Uterus (tissue), 4 donors: ENCODE measurements around the gene ADORA2A. TPM values are rescaled to one million over a fixed set of nuclear protein-coding genes. Genes with fewer than 3 reads are reported as not detected.

Source experiments
- DNase-seq, 2 donors: peaks; one replicate each; pipeline ENCODE4 v3.0.0-alpha.2; 2019 to 2020
- H3K27ac ChIP-seq, 2 donors: fragments of 200-600 bp; sonication (generic); 1 replicate in 1 of 2; 2 replicates in 1 of 2; pipeline ENCODE4 v1.5.1; 2016 to 2018
- H3K27me3 ChIP-seq, 2 donors: fragments of 200-600 bp; sonication (generic); one replicate each; pipeline ENCODE4 v1.5.1; 2018 to 2019; ENCODE audit warnings: control low read depth in 1 of 2
- H3K36me3 ChIP-seq, 2 donors: fragments of 200-600 bp; sonication (generic); one replicate each; pipeline ENCODE4 v1.5.1; 2019; ENCODE audit warnings: control low read depth in 1 of 2
- H3K4me1 ChIP-seq, 2 donors: fragments of 200-600 bp; sonication (generic); one replicate each; pipeline ENCODE4 v1.5.1; 2018 to 2019; ENCODE audit warnings: control low read depth in 1 of 2
- H3K4me3 ChIP-seq, 2 donors: fragments of 200-600 bp; sonication (generic); 1 replicate in 1 of 2; 2 replicates in 1 of 2; pipeline ENCODE4 v1.5.1; 2018 to 2019; ENCODE audit warnings: mild to moderate bottlenecking in 1 of 2
- H3K9me3 ChIP-seq, 2 donors: fragments of 200-600 bp; sonication (generic); one replicate each; pipeline ENCODE4 v1.5.1; 2019; ENCODE audit warnings: control low read depth in 1 of 2
- POLR2A ChIP-seq, 2 donors: fragments of 450-650 bp; IDR thresholded peaks; one replicate each; pipeline ENCODE4 v1.6.1; 2016; ENCODE audit warnings: antibody characterized with exemption in 2 of 2, mild to moderate bottlenecking in 1 of 2, moderate library complexity in 1 of 2
- intact Hi-C: fragments of 100-400 bp; cut with DNase I; formaldehyde crosslinking; loops from one replicate; pipeline ENCODE4 v1.15.1; 2023; ENCODE audit warnings: low total_unique reads
- total RNA-seq, 4 donors: library from RNA; depleted of rRNA in 3 of 4; stranded (reverse); fragments of >200 nt in 3 of 4; gene quantifications; one replicate each; pipeline versions ENCODE4 v1.1.0 to v1.2.4, GENCODE V29; 2014 to 2023
- TF ChIP-seq, protein P1 (sequence below), 4 experiments: fragments of 200-600 bp in 2 of 4; fragments of 450-650 bp in 2 of 4; sonication (generic) in 2 of 4; IDR thresholded peaks; one replicate each; pipeline ENCODE4 v1.5.1; 2016 to 2019; ENCODE audit warnings: antibody characterized with exemption in 4 of 4, mild to moderate bottlenecking in 2 of 4, moderate library complexity in 1 of 4
- donor health status: DM: yes; HTN: yes; CAD: no.

ADORA2A gene
- total RNA-seq, 4 donors from 2014 or later: 3.3 to 9.9 (median 8.9) TPM; not detected in 1

DNA sequence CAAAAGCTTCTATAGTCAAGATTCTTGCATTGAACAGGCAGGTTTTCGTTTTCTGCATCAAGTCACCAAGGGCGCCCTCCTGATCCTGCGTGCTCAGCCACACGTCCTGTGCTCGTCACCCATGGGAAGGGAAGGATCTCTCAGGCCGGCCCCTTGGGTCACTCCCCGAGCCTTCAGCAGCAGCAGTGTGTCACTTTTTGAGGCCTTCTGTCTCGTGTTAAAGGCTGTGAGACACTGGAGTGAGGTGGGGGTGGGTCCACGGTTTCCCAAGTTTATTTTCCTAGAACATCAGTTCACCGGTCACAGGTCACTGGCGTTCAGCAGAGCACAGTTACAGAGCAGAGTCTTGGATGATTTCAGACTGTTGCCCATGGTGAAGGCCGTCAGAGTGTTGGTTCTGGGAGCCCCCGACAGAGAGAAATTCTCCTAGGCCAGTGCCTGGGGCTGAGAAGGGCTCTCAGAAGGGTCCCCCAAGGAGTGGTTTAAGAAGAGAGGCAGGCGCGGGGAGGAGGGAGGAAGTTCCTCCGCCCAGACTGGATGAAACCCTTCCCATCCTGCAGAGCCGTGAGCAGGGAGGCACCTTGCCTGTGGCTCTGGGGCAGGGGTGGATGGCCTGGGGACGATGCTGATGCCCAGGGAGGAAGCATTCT, 13.5 kb upstream of the ADORA2A start:
- DNase-seq: no peak
- TF ChIP-seq, protein P1, sequence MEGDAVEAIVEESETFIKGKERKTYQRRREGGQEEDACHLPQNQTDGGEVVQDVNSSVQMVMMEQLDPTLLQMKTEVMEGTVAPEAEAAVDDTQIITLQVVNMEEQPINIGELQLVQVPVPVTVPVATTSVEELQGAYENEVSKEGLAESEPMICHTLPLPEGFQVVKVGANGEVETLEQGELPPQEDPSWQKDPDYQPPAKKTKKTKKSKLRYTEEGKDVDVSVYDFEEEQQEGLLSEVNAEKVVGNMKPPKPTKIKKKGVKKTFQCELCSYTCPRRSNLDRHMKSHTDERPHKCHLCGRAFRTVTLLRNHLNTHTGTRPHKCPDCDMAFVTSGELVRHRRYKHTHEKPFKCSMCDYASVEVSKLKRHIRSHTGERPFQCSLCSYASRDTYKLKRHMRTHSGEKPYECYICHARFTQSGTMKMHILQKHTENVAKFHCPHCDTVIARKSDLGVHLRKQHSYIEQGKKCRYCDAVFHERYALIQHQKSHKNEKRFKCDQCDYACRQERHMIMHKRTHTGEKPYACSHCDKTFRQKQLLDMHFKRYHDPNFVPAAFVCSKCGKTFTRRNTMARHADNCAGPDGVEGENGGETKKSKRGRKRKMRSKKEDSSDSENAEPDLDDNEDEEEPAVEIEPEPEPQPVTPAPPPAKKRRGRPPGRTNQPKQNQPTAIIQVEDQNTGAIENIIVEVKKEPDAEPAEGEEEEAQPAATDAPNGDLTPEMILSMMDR (IDR thresholded peaks at IDR 0.05): no peak
- no peak for TF ChIP-seq POLR2A (IDR thresholded peaks at IDR 0.05)
- no peaks in the 10 kb centered on the region for H3K36me3 ChIP-seq
- no peaks in the 10 kb centered on the region for H3K4me1 ChIP-seq
- intact Hi-C loops: no loop called here
- H3K27ac ChIP-seq: no peak overlapping the region
- no peaks in the 10 kb centered on the region for H3K9me3 ChIP-seq
- H3K27me3 ChIP-seq: no peaks in the 10 kb centered on the region
- H3K4me3 ChIP-seq: no peak overlapping the region

DNA sequence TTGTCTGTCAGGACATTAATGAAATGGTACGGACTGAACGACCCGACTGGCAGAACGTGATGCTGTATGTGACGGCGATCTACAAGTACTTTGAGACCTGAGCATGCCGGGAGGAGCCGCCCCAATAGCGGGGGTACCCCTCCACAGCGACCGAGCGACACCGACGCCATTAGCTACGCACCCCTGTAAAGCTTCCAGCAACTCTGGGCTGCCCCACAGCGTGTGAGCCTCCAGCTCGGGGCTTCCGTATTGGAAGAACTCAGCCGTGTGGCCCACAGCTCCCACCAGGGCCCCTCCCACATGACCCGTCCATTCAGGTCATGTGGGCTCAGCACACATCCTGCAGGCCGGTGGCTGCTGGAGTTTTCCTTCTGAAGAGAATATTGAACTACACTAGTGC, 12.9 kb upstream of the ADORA2A start:
- no peak for DNase-seq
- intact Hi-C loops: no loop called here
- H3K36me3 ChIP-seq: no peaks in the 10 kb centered on the region
- H3K27me3 ChIP-seq: no peaks in the 10 kb centered on the region
- H3K9me3 ChIP-seq: no peaks in the 10 kb centered on the region
- H3K4me3 ChIP-seq: no peak overlapping the region
- no peak overlapping the region for H3K27ac ChIP-seq
- no peak for TF ChIP-seq POLR2A (IDR thresholded peaks at IDR 0.05)
- TF ChIP-seq, protein P1 (IDR thresholded peaks at IDR 0.05): no peak
- H3K4me1 ChIP-seq: no peaks in the 10 kb centered on the region

DNA sequence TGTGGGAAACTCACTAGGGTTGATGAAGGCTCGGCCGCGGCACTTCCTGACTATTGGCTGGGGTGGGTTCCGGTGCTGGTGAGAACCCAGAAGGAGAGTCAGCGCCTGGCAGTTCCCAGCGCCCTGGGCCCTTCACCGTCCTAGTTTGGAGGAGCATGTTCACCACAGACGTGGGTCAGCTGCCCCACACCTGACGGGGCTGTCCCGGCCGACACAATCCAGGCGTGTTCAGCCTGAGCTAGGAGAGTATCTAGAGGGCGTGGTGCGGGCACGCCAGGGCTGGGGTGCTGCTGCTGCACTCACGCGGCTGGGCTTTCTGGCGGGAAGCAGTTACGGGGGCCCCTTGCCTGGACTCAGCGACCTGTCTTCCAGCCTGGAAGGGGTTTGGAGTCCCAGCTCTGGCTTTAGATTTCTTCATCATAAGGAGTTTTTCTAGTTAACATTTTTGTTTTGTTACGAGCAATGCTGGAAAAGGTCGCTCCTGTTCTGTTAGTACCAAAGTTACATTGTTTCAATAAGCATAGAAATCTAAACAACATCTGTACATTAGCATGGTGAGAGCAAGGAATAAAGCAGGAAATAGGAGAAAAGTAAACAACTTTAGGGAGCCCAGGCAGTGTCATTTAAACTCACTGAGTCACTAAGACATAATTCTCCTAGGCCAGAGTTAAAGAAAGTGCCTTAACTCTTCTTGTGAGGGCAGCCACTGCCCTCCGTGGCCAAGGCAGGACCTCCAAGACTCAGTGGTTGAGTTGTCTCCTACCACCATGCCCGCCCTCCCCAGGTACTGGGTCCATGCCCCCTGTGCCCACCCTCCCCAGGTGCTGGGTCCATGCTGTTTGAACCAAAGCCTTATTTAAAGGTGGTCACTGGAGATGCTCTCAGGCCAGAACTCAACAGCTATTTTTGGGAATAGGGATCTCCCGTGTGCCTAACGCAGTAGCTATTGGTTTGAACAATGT, 12.1 kb upstream of the ADORA2A start:
- Histone ChIP-seq H3K4me3 (no peak overlapping the region), H3K4me1 (no peaks in the 10 kb centered on the region), H3K27ac (no peak overlapping the region), H3K36me3 (no peaks in the 10 kb centered on the region), H3K27me3 (no peaks in the 10 kb centered on the region), H3K9me3 (no peaks in the 10 kb centered on the region)
- intact Hi-C loops: no loop called here
- DNase-seq: no peak
- TF ChIP-seq, protein P1 (IDR thresholded peaks at IDR 0.05): no peak
- no peak for TF ChIP-seq POLR2A (IDR thresholded peaks at IDR 0.05)

DNA sequence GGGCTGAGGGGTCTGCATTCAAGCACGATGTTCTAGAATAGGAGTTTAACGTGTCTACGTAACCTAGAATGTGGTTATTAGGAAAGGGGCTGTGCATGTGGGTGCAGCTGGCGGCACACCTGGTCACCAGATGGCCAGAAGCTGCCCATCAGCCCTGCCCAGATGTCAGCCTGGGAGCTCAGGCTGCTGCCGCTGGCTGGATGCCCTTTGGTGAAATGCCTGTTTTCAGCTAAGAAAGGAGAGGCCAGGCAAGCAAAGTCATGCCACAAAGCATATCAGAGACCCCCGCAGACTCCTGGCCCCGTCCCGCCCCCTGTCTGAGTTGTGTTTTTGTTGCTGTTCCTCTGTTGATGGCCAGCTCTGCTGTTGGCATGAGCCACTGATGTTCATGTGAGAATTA, 11.3 kb upstream of the ADORA2A start:
- H3K4me3 ChIP-seq: no peak overlapping the region
- no peak overlapping the region for H3K27ac ChIP-seq
- H3K27me3 ChIP-seq: no peaks in the 10 kb centered on the region
- TF ChIP-seq POLR2A (IDR thresholded peaks at IDR 0.05): no peak
- TF ChIP-seq, protein P1 (IDR thresholded peaks at IDR 0.05): no peak
- no peak for DNase-seq
- H3K36me3 ChIP-seq: no peaks in the 10 kb centered on the region
- intact Hi-C loops: no loop called here
- no peaks in the 10 kb centered on the region for H3K4me1 ChIP-seq
- no peaks in the 10 kb centered on the region for H3K9me3 ChIP-seq

DNA sequence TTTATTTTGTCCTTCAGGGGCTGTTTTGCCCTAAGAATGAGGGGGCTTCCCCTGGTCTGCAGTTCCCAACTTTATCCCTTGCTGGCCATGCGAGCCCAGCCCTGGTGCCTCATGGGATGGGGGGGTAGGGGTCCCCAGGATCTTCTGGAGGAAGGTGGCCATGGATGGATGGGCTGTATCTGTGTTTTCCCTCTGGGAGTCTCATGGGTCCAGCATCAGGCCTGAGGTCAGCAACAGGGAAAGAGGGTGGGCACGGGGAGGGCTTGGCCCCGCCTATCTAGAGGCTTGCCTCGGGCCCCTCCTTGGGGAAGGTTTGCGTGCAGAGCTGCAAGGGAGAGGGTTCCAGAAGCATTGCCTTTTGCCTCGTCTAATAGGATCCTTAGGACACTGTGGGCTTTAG, 10.8 kb upstream of the ADORA2A start:
- H3K27me3 ChIP-seq: no peaks in the 10 kb centered on the region
- no peaks in the 10 kb centered on the region for H3K9me3 ChIP-seq
- H3K36me3 ChIP-seq: no peaks in the 10 kb centered on the region
- no peak for DNase-seq
- no peak overlapping the region for H3K4me3 ChIP-seq
- H3K27ac ChIP-seq: no peak overlapping the region
- H3K4me1 ChIP-seq: no peaks in the 10 kb centered on the region
- intact Hi-C loops: no loop called here
- no peak for TF ChIP-seq POLR2A (IDR thresholded peaks at IDR 0.05)
- TF ChIP-seq, protein P1 (IDR thresholded peaks at IDR 0.05): no peak
